Esophagus muscularis mucosa (tissue), 3 donors: Measurements from ENCODE around the gene TMEM44.

ENCODE experiments used
- POLR2AphosphoS5 ChIP-seq, 2 donors: sonication (generic); formaldehyde crosslinking; IDR thresholded peaks; one replicate each; pipeline ENCODE4 v1.6.1; 2017; ENCODE audit warnings: antibody characterized with exemption in 2 of 2
- TF ChIP-seq, protein P1 (sequence below), 3 experiments: fragments of 200-600 bp in 2 of 3; fragments of 450-650 bp in 1 of 3; sonication (generic) in 2 of 3; IDR thresholded peaks; one replicate each; pipeline ENCODE4 v1.5.1; 2017 to 2019; ENCODE audit warnings: antibody characterized with exemption in 3 of 3, mild to moderate bottlenecking in 2 of 3, moderate library complexity in 1 of 3

DNA sequence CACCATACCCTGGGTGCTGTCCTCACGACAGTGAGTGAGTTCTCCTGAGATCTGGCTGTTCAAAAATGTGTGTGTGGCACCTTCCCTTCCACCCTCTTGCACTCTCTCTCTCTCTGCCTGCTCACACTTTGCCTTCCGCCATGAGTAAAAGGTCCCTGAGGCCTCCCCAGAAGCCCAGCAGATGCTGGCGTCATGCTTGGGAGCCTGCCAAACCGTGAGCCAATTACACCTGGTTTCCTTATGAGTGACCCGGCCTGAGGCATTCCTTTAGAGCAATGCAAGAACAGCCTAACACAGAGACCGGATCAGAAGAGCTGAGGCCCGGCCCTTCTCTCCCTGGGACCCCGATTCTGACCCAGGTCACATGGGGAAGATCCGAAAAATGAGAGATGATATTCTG is 15.4 kb downstream of the TMEM44 start:
- no peak for TF ChIP-seq POLR2AphosphoS5 (IDR thresholded peaks at IDR 0.05)
- TF ChIP-seq, protein P1, sequence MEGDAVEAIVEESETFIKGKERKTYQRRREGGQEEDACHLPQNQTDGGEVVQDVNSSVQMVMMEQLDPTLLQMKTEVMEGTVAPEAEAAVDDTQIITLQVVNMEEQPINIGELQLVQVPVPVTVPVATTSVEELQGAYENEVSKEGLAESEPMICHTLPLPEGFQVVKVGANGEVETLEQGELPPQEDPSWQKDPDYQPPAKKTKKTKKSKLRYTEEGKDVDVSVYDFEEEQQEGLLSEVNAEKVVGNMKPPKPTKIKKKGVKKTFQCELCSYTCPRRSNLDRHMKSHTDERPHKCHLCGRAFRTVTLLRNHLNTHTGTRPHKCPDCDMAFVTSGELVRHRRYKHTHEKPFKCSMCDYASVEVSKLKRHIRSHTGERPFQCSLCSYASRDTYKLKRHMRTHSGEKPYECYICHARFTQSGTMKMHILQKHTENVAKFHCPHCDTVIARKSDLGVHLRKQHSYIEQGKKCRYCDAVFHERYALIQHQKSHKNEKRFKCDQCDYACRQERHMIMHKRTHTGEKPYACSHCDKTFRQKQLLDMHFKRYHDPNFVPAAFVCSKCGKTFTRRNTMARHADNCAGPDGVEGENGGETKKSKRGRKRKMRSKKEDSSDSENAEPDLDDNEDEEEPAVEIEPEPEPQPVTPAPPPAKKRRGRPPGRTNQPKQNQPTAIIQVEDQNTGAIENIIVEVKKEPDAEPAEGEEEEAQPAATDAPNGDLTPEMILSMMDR (IDR thresholded peaks at IDR 0.05), result no peak
